Vagina (tissue), 2 donors: ENCODE results near the gene NPM3. TPM values are rescaled to one million over a fixed set of nuclear protein-coding genes. Genes with fewer than 3 reads are reported as not detected.

ENCODE experiments used
- DNase-seq, 2 donors: peaks; one replicate each; pipeline ENCODE4 v3.0.0-alpha.2; 2017; ENCODE audit errors: extremely low spot score in 2 of 2
- H3K27ac ChIP-seq: fragments of 200-600 bp; sonication (generic); one replicate; pipeline ENCODE4 v1.5.1; 2019
- H3K27me3 ChIP-seq: fragments of 200-600 bp; sonication (generic); one replicate; pipeline ENCODE4 v1.5.1; 2019
- H3K36me3 ChIP-seq, 2 donors: fragments of 200-600 bp; sonication (generic); one replicate each; pipeline ENCODE4 v1.5.1; 2017 to 2019
- H3K4me1 ChIP-seq: fragments of 200-600 bp; sonication (generic); one replicate; pipeline ENCODE4 v1.5.1; 2019
- H3K4me3 ChIP-seq, 2 donors: fragments of 200-600 bp; sonication (generic); 1 replicate in 1 of 2; 2 replicates in 1 of 2; pipeline ENCODE4 v1.5.1; 2016 to 2019
- H3K9me3 ChIP-seq: fragments of 200-600 bp; sonication (generic); one replicate; pipeline ENCODE4 v1.5.1; 2019
- POLR2A ChIP-seq, 2 donors: fragments of 450-650 bp; IDR thresholded peaks; one replicate each; pipeline ENCODE4 v1.6.1; 2017; ENCODE audit warnings: antibody characterized with exemption in 2 of 2, mild to moderate bottlenecking in 2 of 2, moderate library complexity in 2 of 2
- POLR2AphosphoS5 ChIP-seq, 2 donors: sonication (generic); formaldehyde crosslinking; IDR thresholded peaks; one replicate each; pipeline ENCODE4 v1.9.0; 2017; ENCODE audit warnings: antibody characterized with exemption in 2 of 2, mild to moderate bottlenecking in 2 of 2, low read depth in 1 of 2; ENCODE audit not compliant: insufficient read depth in 1 of 2
- intact Hi-C: fragments of 100-400 bp; cut with DNase I; formaldehyde crosslinking; loops from one replicate; pipeline ENCODE4 v1.15.1; 2023
- total RNA-seq: library from RNA; depleted of rRNA; stranded (reverse); fragments of >200 nt; gene quantifications from one replicate; pipeline ENCODE4 v1.2.3, GENCODE V29; 2016
- TF ChIP-seq, protein P1 (sequence below), 3 experiments: fragments of 450-650 bp in 2 of 3; fragments of 200-600 bp in 1 of 3; sonication (generic) in 1 of 3; IDR thresholded peaks; one replicate each; pipeline ENCODE4 v1.5.1; 2017 to 2019; ENCODE audit warnings: antibody characterized with exemption in 3 of 3, mild to moderate bottlenecking in 2 of 3, moderate library complexity in 2 of 3

The NPM3 gene
- total RNA-seq, 1 donor from 2014 or later = 39.5 TPM

GRCh38 chr10:101778151-101778780, 5.0 kb downstream of the NPM3 start:
- no peaks in the 10 kb centered on the region for H3K9me3 ChIP-seq
- H3K4me1 ChIP-seq = peaks cover 70% of the 10 kb centered on the region
- intact Hi-C loops = loop anchor here (10.0 kb wide), 1 partner anchor 173 kb away; no protein-coding TSS in a partner anchor
- TF ChIP-seq POLR2AphosphoS5 (IDR thresholded peaks at IDR 0.05; ENCODE audit: insufficient read depth in 1 of 2, low read depth in 1 of 2) (no peak), POLR2A (IDR thresholded peaks at IDR 0.05) (no peak)
- TF ChIP-seq, protein P1, sequence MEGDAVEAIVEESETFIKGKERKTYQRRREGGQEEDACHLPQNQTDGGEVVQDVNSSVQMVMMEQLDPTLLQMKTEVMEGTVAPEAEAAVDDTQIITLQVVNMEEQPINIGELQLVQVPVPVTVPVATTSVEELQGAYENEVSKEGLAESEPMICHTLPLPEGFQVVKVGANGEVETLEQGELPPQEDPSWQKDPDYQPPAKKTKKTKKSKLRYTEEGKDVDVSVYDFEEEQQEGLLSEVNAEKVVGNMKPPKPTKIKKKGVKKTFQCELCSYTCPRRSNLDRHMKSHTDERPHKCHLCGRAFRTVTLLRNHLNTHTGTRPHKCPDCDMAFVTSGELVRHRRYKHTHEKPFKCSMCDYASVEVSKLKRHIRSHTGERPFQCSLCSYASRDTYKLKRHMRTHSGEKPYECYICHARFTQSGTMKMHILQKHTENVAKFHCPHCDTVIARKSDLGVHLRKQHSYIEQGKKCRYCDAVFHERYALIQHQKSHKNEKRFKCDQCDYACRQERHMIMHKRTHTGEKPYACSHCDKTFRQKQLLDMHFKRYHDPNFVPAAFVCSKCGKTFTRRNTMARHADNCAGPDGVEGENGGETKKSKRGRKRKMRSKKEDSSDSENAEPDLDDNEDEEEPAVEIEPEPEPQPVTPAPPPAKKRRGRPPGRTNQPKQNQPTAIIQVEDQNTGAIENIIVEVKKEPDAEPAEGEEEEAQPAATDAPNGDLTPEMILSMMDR (IDR thresholded peaks at IDR 0.05) = no peak
- no peak for DNase-seq
- H3K4me3 ChIP-seq = no peak overlapping the region
- peaks cover 8% of the 10 kb centered on the region for H3K27me3 ChIP-seq
- no peaks in the 10 kb centered on the region for H3K36me3 ChIP-seq
- H3K27ac ChIP-seq = no peak overlapping the region

GRCh38 chr10:101777619-101778145, 5.6 kb downstream of the NPM3 start:
- H3K9me3 ChIP-seq = no peaks in the 10 kb centered on the region
- H3K4me1 ChIP-seq = peaks cover 65% of the 10 kb centered on the region
- H3K27ac ChIP-seq = no peak overlapping the region
- no peak for DNase-seq
- no peaks in the 10 kb centered on the region for H3K36me3 ChIP-seq
- intact Hi-C loops = loop anchor here (10.0 kb wide), 1 partner anchor 173 kb away; no protein-coding TSS in a partner anchor
- TF ChIP-seq POLR2A (IDR thresholded peaks at IDR 0.05) (no peak), POLR2AphosphoS5 (IDR thresholded peaks at IDR 0.05; ENCODE audit: insufficient read depth in 1 of 2, low read depth in 1 of 2) (no peak)
- TF ChIP-seq, protein P1 (IDR thresholded peaks at IDR 0.05) = no peak
- no peak overlapping the region for H3K4me3 ChIP-seq
- peaks cover 8% of the 10 kb centered on the region for H3K27me3 ChIP-seq

DNA sequence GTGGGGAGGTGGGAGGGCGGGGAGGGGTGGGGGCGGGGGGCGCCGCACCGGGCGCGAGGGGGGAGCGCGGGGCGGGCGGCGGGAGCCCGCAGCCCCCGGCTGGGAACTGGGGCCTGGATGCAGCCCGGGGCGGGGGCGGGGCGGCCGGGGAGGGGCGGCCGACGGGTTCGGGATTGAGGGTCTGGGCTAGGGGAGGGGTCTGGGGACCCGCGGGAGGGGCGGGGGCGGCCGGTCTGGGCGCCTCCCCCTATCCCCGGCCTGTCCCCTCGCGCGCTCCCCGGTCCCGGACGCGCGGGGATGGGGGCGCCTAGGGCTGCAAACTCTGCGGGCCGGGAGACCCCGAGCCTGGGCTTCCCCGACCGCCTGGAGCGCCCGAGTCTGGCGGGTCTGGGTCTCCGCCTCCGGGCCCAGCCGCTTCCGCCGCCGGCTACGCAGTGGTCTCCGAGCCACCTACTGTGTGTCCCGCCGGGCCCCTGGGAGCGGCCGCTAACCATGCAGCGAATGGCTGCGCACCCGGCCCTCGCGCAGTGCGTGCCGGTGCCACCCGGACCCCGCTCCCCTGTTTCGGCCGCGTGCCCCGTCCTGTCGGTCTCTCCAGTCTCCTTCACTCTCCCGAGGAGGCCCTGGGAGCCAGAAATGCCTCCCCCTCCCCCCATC, 7.0 kb downstream of the NPM3 start:
- Histone ChIP-seq H3K9me3 (no peaks in the 10 kb centered on the region), H3K27ac (no peak overlapping the region), H3K27me3 (peaks cover 8% of the 10 kb centered on the region), H3K4me3 (peak overlapping the region in 1 of 2 donors; percentile 49), H3K36me3 (no peaks in the 10 kb centered on the region), H3K4me1 (peaks cover 51% of the 10 kb centered on the region)
- TF ChIP-seq POLR2A (IDR thresholded peaks at IDR 0.05) (no peak), POLR2AphosphoS5 (IDR thresholded peaks at IDR 0.05; ENCODE audit: insufficient read depth in 1 of 2, low read depth in 1 of 2) (no peak)
- TF ChIP-seq, protein P1 (IDR thresholded peaks at IDR 0.05) = no peak
- intact Hi-C loops = loop anchor here (10.0 kb wide), 1 partner anchor 171 kb away; no protein-coding TSS in a partner anchor
- DNase-seq = no peak

DNA sequence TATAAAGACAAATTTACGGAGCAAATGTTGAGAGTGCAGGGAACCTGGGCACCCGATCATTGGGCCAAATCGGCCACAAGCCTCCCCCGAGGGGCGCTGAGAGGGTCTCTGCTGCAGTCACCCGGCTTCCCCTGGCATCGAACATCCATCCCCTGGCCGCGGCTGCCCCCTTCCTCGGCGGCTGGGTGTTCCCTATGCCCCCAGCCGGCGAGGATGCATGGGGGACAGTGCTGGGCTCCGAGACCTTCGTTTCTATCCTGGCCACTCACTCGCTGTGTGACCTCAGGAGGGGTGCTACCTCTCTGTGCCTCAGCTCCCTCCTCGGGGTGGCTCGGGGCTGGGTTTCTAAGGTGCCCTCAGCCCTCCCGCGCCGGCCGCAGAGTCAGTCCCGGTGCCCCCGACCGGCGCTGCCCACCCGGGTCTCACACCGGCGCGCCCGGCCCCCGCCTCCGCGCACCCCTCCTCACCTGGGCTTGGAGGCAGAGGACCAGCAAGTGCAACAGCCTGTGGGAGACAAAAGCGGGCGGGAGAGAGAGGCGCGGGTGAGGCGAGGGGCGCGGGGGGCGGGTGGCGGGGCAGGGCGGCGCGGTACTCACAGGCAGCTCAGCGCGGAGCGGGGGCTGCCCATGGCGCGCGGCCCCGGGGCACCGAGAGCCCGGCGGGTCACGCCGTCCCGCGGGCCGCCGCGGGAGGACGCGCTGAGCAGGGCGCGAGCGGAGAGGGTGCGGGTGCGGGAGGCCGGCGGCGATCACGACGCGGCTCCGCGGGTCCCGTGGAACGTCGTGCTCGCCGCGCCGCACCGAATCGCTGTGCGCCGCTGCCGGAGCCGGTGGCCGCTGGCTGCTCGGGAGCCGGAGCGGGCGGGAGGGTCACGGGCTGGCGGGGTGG, 7.7 kb downstream of the NPM3 start, which contains the start of gene FGF8:
Gene FGF8 (minus strand): TSS at position 842 of the 888 bp plus-strand sequence. CDS start 214 bp downstream, at position 628.
- H3K4me1 ChIP-seq = peaks cover 46% of the 10 kb centered on the region

More for the DNA sequence above, 7.7 kb downstream of the NPM3 start, which contains the start of gene FGF8:
- peak within 1 kb of the TSS in 1 of 2 donors; percentile 49 for H3K4me3 ChIP-seq
- H3K27ac ChIP-seq = no peak within 1 kb of the TSS
- DNase-seq = no peak
- H3K9me3 ChIP-seq = no peaks in the 10 kb centered on the region
- no peak for TF ChIP-seq POLR2A (IDR thresholded peaks at IDR 0.05)
- no peak for TF ChIP-seq POLR2AphosphoS5 (IDR thresholded peaks at IDR 0.05; ENCODE audit: insufficient read depth in 1 of 2, low read depth in 1 of 2)
- TF ChIP-seq, protein P1 (IDR thresholded peaks at IDR 0.05) = no peak
- H3K36me3 ChIP-seq = no peaks in the 10 kb centered on the region
- intact Hi-C loops = loop anchor here (10.0 kb wide), 1 partner anchor 171 kb away; no protein-coding TSS in a partner anchor
- H3K27me3 ChIP-seq = peaks cover 8% of the 10 kb centered on the region
